Measurements from ENCODE around the gene RPS27A.

DNA sequence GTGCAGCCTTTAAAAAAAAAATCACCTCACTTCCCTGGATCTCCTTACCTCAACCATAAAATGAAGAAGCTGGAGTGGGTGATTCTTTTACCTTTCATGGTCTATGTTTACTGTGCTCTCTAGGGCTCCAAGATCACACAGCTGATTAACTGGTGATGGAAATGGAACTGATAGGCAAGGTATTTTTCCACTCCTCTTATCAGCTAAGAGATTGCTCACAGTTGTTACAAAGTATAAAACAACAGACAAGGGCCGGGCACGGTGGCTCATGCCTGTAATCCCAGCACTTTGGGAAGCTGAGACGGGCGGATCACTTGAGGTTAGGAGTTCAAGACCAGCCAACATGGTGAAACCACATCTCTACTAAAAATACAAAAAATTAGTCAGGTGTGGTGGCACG, 14.5 kb downstream of the RPS27A start:
- TF ChIP-seq, protein P1, sequence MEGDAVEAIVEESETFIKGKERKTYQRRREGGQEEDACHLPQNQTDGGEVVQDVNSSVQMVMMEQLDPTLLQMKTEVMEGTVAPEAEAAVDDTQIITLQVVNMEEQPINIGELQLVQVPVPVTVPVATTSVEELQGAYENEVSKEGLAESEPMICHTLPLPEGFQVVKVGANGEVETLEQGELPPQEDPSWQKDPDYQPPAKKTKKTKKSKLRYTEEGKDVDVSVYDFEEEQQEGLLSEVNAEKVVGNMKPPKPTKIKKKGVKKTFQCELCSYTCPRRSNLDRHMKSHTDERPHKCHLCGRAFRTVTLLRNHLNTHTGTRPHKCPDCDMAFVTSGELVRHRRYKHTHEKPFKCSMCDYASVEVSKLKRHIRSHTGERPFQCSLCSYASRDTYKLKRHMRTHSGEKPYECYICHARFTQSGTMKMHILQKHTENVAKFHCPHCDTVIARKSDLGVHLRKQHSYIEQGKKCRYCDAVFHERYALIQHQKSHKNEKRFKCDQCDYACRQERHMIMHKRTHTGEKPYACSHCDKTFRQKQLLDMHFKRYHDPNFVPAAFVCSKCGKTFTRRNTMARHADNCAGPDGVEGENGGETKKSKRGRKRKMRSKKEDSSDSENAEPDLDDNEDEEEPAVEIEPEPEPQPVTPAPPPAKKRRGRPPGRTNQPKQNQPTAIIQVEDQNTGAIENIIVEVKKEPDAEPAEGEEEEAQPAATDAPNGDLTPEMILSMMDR (IDR thresholded peaks at IDR 0.05), result no peak
- TF ChIP-seq EP300 (IDR thresholded peaks at IDR 0.05) (no peak), POLR2AphosphoS5 (IDR thresholded peaks at IDR 0.05) (no peak), POLR2A (IDR thresholded peaks at IDR 0.05; ENCODE audit: low read depth) (no peak)
